GM19023 (cell line): Measurements from ENCODE around the gene DUSP22.

Experiments
- ATAC-seq: cut with Tn5 transposase; IDR thresholded peaks from one replicate; pipeline ENCODE4 v1.9.1; 2021; ENCODE audit warnings: mild to moderate bottlenecking, moderate library complexity; ENCODE audit not compliant: unreplicated experiment

The DUSP22 gene

DNA sequence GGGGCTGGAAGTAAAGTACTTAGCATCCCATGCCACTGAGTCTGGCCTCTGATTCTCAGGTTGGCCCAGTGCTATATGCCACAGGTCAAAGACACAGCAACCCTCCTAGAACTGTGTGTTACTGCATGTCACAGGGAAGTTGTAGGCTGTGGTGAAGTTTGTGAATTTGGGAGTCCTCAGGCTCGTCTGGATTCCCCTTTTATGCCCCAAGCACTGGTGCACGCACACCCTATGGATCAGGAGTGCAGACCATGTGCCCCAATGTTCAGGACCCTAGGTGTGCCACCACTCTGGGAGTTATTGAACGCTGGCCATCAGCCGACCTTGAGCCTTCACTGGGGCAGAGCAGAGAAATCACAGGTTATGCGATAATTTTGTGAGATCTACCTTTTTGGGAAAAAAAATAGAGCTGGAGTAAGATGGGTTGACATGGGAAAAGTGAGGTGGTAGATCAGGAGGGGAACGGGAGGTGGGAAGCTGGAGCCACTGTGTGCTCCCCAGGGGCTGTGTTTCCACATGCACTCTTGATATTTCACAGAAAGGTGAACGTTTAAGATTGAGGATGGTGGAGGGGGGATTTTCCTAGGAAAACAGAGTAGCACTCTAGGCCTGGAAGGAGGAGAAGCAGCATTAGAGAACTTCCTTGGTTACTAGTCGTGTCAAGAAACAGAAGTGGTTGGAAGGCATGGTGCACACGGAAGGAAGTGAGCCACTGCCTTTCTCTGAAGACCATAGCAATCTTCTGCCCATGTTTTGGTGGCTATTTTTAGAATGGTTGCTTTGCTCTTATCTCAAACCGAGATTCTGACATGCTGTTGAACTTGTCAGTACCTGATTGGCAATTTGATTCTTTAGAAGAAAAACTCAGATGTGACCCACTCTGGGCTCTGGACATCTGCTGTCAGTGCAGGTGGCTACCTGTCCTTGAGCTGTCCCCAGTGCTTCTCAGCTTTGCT is 44.1 kb downstream of the DUSP22 start:
- no peak for ATAC-seq

DNA sequence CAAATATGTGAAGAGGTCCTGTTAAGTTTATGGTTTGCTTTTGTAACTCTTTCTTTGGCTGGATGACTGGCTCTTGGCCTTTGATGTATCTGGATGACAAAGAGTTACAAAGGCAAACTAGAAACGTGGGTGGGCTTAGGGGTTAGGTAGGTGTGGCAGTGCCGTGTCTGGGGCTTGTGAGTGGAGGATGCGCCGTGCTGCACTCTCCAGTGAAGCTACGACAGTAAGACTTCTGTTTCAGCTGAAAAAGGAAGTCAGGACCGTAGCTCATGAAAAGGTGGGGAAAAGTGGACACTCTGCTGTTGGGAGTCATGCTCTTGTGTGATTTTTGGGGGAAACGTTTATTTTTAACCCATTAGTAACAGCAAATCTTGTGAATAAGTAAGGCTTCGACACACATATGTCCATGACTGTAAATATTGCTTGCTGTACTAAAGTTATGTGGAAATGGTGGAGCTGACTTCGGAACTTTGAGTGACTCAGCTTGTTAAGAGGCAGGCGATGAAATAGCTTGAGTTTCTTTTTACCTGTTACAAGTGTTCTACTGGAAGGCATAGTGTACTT is 45.6 kb downstream of the DUSP22 start:
- no peak for ATAC-seq

DNA sequence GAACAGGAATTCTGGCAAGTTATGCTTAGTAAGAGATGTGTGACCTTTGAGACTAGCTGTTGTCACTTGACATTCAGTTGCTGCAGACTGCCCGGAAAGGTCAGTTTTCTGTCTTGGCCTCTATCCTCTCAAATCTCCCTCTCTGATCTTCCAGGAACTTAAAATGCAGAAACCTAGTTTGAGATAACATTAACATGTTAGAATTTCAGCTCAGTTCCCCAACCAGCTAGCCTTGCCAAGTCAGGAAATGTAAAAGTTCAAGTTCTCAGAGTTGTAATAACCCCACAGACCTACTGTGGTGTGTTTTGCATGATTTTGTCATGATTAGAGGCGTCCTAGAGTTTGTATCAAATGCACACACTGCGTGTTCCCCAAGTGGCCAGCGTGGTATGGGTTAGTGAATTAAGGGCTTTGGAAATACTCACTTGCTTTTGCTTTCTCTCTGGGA is 46.6 kb downstream of the DUSP22 start:
- no peak for ATAC-seq

DNA sequence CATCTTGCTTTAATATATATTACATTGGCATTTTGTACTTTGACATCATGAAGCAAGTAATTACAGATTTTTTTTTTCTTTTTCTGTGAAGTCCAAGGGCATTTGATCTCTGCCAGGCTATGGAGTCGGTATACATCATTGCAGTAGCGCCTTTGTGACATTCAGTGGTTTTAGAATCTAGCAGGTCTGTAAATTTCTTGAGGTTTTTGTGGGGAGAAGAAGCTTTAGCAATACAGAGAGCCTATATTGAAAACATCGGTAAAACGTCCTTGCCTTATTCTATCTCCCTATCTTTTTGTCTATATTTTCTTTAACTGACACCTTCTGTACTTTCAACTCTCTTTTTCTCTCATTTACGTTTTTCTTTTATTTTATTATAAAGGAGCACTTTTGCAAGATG is 47.2 kb downstream of the DUSP22 start:
- ATAC-seq: no peak

DNA sequence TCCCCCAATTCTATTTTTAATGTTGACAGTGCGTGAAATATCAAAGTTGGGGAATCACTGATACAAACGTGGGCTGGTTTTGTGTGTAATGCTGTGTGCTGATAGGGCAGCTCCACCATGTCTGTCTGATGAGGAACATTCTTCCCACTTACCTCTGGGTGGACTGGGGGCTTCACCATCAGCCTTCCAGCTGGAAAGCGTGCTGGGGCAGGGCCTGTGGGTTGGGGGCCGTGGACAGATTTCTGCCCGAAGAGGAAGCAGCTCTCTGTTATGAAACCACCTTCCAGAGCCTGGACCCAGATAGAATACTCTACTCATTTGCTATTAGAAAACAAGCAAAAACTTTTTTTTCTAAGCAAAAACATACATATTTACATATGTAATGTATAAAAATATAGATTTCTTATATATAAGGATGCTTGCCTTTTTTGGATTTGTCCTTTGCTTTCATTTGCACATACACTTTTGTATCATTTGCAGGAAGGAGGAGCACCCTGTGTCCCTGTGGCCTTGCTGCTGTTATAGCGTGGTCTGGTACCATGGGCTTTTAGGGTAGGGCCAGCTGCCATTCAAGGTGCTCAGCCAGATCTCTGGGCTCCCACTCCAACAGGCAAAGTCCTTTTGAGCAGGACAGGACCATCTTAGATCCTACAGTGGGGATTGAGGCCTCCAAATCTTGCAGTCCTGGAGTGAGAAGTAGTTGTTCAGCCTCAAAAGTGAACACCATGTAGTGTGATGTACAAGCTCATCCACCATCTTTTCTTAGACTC is 48.1 kb downstream of the DUSP22 start:
- ATAC-seq: no peak

DNA sequence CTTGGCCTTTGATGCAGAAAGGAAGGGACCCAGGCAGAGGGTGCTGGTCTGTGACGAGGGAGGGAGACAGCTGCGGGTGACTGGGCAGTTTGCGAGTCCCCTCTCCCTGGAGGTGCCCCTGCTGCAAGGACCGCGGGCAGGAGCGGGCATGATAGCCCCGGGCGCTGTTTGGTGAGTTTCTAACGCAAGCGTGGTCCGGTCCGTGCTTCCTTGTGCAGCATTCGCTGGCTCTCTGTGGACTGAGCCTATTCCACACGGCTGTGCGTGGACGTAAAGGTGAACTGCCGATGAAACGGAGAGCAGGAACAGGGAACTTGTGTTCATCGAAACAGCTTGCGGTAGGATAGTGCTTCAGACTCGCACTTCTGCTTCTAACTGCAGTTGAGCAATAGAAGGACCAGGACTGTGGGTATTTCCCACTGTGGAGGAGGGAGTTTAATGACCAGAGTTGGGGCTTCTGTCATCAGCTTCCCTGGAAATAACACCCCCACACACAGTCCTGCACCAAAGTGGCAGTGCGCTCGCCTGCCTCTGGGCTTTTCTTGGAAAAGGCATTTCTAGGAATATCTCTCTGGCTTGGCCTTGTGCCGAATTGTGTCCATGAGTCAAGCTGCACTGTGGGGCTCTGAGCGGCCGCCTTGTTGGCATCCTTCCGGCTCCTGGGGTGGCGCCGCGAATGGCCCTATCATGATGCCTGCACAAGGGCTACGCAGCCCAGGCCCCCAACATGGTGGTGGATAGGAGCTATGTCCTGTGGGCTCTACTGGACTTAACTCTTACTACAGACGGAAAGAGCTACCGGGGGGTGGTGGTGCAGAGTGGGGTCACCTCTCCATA is 48.9 kb downstream of the DUSP22 start:
- ATAC-seq: peak; percentile 37

DNA sequence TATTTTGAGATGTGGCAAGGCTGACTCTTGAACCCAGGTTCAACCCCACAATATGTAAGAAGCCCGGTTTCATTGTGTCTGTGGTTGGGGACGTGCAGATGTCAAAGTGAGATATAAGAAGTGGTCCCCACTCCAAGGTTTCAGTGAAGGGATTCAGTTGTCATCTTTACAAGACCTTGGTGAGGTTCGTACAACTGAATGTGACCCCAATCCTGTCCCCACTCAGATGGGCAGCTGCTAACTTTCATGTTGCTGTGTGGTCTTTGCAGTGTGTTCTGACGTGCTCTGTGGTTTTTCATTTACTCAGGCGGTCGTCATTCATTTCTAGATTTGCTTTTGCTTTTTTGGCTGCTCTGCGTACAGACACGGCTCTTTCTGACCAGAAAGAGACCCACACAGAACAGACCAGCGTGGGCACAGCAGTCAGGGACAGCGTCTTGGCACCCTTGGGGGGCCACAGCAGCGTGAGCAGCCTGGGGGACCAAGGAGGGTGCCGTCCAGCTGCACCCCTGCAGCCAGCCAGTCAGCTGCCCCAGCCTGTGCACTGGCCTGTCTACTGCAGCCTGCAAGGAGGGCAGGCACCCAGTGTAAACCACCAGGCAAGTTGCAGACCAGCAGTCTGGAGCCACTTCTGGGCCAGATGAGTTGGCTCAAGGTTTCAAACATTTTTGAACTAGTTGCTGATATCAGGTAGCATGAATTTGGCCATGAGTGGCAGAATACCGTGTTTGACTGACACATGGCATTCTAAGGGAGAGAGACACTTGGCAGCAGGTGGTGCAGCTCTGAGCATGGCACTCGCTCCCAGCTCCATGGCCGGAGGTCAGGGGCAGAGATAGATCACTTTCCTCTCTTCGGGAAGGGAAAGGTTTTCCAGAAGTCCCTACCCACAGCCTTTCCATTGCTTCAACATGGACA is 49.9 kb downstream of the DUSP22 start:
- ATAC-seq: peak; percentile 58

DNA sequence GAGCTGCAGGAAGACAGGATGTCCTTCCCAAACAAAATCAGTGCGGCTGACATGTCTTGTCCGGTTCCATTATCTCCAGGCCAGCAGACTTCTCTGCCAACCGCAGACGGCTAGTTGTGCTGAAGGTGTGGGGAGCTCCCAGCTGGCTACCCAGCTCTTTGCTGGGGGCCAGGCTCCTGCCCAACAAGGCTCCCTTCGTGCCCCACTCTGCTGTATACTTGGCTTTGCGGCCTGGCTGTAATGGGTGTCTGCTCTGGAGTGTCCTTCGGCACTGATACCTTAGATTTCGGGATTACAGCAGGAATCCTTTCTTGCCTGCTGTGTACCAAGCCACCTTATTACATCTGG is 50.5 kb downstream of the DUSP22 start:
- no peak for ATAC-seq

DNA sequence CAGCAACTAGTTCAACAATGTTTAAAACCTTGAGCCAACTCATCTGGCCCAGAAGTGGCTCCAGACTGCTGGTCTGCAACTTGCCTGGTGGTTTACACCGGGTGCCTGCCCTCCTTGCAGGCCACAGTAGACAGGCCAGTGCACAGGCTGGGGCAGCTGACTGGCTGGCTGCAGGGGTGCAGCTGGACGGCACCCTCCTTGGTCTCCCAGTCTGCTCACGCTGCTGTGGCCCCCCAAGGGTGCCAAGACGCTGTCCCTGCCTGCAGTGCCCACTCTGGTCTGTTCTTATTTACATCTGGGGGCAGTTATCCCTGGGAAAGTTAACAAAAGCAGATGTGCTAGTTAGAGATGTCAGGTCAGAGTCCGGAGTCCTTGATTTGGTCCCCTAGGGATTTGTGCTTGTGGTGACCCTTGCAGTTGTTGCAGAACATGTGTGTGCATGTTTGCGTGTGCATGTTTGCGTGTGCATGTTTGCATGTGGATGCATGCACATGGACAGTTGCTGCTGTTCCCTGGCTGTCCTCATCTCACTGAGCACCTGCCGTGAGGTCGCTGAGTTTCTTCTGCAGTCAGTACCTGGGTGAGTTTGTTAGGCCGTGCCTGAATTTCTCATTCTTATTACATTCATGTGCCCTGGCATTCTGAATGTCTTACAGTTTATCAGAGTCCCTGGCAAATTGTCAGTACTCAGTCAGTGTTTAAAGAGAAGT is 51.1 kb downstream of the DUSP22 start:
- ATAC-seq: no peak

DNA sequence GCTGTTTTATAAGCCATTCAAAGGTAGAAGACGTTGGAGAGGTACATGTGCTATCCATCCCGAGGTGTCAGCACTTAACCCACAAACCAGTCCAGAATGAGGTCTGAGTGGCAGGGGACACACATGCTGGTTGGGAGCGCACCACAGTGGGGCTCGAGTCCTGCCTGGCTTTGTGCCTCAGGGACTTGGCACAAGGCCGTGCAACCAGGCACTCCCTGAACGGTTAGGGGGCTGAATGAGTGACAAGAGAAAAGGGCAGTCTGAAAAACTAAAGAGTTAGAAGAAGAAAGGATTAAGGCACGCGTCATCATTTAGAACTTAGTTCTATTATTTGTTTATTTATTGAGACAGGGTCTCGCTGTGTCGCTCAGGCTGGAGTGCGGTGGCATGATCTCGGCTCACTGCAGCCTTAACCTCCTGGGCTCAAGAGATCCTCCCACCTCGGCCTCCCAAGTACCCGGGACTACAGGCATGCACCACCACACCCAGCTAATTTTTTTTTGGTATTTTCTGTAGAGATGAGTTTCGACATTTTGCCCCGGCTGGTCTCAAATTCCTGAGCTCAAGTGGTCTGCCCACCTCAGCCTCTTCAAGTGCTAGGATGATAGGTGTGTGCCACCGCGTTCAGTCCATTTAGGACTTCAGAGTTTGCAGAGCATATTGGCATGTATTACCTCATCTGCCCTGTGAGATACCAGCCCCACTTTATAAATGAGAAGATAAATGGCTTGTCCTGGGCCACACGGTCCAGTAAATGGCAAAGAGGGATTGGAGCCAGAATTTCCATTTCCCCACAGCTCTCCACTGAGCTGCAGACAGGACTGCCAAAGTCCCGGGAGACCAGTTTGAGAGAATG is 51.9 kb downstream of the DUSP22 start:
- ATAC-seq: no peak

DNA sequence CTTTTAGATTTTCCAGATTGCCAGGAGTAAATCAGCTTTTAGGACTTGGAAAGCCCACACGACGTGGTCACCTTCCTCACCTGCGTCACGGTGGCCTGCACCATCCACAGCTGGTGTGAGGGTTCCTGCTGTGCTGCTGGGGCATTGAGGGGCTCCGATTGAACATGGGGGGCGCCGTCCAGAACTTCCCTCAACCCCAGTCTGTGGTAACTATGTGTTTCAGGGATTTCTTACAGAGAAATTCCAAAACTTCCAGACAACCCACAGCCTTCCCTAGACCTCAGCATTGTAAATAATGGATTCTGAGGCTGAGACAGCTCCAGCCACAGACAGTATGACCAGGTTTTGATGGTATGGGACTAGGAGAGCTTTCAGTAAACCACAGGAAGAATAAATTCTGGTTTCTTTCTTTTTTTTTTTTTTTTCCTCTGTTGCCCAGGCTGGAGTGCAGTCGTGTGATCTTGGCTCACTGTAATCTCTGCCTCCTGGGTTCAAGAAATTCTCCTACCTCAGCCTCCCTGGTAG is 52.6 kb downstream of the DUSP22 start:
- ATAC-seq: no peak

DNA sequence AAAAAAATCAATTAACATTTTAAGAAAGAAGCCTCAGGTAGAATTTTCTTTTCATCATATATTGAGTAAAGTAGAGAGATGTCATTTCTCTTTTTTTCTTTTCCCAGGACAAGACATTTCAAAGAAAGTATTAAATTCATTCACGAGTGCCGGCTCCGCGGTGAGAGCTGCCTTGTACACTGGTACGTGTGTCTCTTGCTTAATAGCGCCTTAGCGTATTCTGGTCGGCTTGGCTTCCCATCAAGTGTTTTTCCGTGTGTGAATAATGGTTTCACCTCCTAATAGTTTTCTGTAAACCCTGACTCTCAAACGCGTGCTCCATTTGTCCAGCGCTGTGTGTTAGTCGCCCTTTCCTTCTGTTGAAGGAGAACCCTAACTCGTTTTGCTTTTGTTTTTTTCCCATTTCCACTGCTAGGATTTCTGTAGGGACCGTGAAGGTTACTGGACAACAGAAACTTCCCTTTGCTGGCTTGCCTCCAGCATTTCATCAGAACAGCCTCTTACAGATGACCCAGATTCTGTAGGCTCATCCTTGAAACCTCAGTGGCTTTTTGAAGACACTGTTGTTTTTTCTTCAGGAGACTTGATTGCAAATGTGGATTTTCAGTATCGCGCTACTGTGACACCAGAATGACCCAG is 53.6 kb downstream of the DUSP22 start:
- no peak for ATAC-seq

DNA sequence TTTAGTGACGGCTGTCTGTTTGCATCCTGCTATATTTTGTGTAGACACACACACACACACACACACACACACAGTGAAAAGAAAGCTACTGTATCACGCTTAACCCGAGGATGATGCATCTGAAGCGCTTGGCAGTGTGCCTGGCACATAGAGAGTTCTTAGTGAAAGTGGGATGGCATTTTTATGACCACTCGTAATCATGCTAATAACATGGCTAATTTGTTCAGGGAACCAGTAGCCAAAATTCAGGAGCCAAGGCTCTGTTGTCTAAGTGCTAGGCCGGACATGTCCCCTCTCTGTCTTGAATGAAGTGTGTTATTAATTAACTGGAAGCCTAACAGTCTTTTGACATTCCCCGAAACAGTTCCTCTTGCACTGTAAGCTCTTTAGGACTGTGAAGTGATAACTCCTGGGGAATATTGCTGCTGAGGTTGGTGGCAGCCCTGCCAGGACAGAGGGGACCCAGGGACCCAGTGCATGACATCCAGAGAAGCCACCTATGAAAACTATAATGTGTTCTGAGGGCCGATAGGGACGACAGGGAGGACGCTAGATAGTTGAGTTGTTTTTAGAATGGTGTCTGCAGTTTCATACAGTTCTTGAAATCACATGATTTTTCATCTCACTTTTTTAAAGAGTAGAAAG is 54.2 kb downstream of the DUSP22 start:
- ATAC-seq: no peak

DNA sequence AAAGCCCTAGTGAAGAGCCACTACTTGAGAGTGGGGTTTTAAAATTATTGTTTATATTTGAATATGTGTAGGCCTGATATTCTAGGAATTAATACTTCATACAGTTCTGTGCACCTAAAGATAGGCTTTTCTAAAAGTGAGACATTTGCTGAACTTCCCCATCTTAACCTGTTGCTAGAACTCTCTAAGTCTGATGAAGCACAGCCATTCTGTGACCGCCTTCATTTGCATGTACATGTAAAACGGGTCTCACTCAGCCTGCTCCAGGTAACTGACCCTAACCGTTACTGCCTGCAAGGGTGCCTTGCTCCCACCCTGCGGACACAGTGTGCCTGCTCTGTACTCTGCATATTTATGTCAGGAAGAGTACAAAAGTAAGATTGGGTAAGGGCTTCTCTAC is 54.9 kb downstream of the DUSP22 start:
- ATAC-seq: peak; percentile 69

DNA sequence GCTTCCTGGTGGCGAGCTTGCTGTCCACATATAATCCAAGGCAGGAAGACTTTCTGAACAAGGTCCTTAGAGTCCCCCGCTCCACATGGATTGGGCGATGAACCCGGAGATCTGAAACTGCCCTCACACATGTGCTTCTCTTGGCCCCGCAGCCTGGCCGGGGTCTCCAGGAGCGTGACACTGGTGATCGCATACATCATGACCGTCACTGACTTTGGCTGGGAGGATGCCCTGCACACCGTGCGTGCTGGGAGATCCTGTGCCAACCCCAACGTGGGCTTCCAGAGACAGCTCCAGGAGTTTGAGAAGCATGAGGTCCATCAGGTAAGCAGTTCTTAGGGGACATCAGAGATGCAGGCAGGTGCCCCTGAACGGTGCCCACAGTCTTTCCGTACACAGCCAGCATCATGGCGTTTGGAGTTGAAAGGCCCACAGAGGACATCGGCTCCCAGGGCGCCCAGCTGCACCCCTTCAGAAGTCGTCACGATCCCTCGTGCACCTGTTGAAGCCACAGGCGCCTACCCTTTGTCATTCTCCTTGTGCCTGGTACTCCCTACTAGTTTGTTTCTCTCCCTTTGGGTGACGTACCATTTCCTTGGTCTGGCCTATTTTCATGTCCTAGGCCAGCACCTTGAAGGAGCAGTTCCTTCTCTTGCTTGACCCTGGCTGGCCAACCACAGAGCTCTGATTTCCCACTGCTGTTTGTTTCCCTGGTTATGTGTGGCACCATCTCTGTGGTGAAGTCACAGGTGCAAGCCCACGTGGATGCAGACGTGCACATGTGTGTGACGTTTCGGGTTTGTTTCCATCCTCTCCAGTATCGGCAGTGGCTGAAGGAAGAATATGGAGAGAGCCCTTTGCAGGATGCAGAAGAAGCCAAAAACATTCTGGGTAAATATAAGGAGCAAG is 55.9 kb downstream of the DUSP22 start:
- ATAC-seq: no peak

DNA sequence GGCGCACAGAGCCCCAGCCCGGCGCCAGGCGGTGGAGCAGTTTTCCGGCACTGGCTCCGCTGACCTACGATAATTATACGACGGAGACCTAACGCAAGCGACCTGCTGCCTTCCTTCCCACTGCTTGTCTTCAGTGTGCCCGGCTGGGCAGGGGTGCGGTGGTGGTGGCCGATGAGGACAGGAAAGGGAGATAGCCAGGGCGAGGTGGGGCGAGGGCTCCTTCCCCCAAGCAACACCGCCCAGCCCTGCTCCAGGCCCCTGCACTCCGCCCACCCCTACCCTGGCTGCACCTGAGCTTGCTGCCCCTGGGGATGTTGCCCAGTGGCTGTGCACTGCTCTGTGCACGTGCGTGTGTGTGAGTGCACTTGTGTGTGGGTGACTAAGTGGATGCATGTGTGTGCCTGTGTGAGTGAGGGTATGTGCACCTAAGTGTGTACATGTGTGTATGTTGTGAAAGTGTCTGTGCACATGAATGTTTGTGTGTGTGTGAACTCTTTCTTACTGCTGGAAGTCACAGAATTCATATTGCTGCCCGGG is 56.6 kb downstream of the DUSP22 start:
- ATAC-seq: no peak
